Mesendoderm (in vitro differentiated cells): ENCODE measurements around the gene CCL25.
"Not testable (repeated sequence)": the region's sequence is repeated elsewhere in the genome, so short reads cannot be mapped to it uniquely, and the experiment has no call there.

Experiments used
- DNase-seq: peaks from one replicate; pipeline ENCODE4 v3.0.0; 2013
- H2AK5ac ChIP-seq: 2 replicates; pipeline ENCODE4 v1.6.1; 2013; ENCODE audit warnings: low read length, inconsistent platforms
- H2BK120ac ChIP-seq: 2 replicates; pipeline ENCODE4 v1.6.1; 2013; ENCODE audit warnings: low read depth, mild to moderate bottlenecking, low read length, moderate library complexity, mixed read lengths
- H2BK15ac ChIP-seq: replicated peaks from 2 replicates; pipeline ENCODE4 v1.6.1; 2013; ENCODE audit warnings: low read depth, mild to moderate bottlenecking, moderate library complexity
- H2BK5ac ChIP-seq: 2 replicates; pipeline ENCODE4 v1.6.1; 2013; ENCODE audit warnings: low read length, inconsistent platforms
- H3K18ac ChIP-seq: 2 replicates; pipeline ENCODE4 v1.6.1; 2013; ENCODE audit warnings: mild to moderate bottlenecking, low read length, mixed read lengths
- H3K23ac ChIP-seq: one replicate; pipeline ENCODE4 v1.6.1; 2013; ENCODE audit warnings: low read length
- H3K27ac ChIP-seq: 2 replicates; pipeline ENCODE4 v1.5.1; 2013; ENCODE audit warnings: low read depth, mild to moderate bottlenecking, inconsistent platforms, low read length, moderate library complexity
- H3K27me3 ChIP-seq: 2 replicates; pipeline ENCODE4 v1.6.1; 2013; ENCODE audit warnings: low read length, control low read depth, mild to moderate bottlenecking, inconsistent platforms; ENCODE audit not compliant: insufficient read depth, poor library complexity
- H3K36me3 ChIP-seq: 2 replicates; pipeline ENCODE4 v1.6.1; 2013; ENCODE audit warnings: low read length, inconsistent platforms; ENCODE audit not compliant: control insufficient read depth, insufficient read depth
- H3K4ac ChIP-seq: one replicate; pipeline ENCODE4 v1.6.1; 2013; ENCODE audit warnings: low read depth, mild to moderate bottlenecking, low read length, moderate library complexity
- H3K4me1 ChIP-seq: 2 replicates; pipeline ENCODE4 v1.6.1; 2013; ENCODE audit warnings: low read depth, low read length, inconsistent platforms; ENCODE audit not compliant: control insufficient read depth
- H3K4me2 ChIP-seq: 2 replicates; pipeline ENCODE4 v1.6.1; 2013; ENCODE audit warnings: low read length
- H3K4me3 ChIP-seq: 2 replicates; pipeline ENCODE4 v1.5.1; 2013; ENCODE audit warnings: mild to moderate bottlenecking, low read length
- H3K56ac ChIP-seq: one replicate; pipeline ENCODE4 v1.6.1; 2013; ENCODE audit warnings: low read length
- H3K79me1 ChIP-seq: 2 replicates; pipeline ENCODE4 v1.6.1; 2013; ENCODE audit warnings: low read length, inconsistent platforms
- H3K79me2 ChIP-seq: 2 replicates; pipeline ENCODE4 v1.6.1; 2013; ENCODE audit warnings: mild to moderate bottlenecking, low read length; ENCODE audit not compliant: control insufficient read depth, insufficient read depth
- H3K9ac ChIP-seq: 2 replicates; pipeline ENCODE4 v1.6.1; 2013; ENCODE audit warnings: low read length, inconsistent platforms
- H4K5ac ChIP-seq: one replicate; pipeline ENCODE4 v1.6.1; 2013; ENCODE audit warnings: low read length
- H4K8ac ChIP-seq: one replicate; pipeline ENCODE4 v1.6.1; 2013; ENCODE audit warnings: low read depth, mild to moderate bottlenecking, control low read depth, low read length, moderate library complexity
- WGBS: extraction: QIAGEN DNeasy Blood & Tissue Kit; methylation state at CpG from one replicate; pipeline ENCODE4 v1.1.7; 2013; ENCODE audit warnings: low lambda C conversion rate, missing lambda C conversion rate; ENCODE audit not compliant: insufficient coverage; ENCODE audit errors: extremely low coverage; 5-methylcytosine and 5-hydroxymethylcytosine counted together

Gene CCL25

DNA sequence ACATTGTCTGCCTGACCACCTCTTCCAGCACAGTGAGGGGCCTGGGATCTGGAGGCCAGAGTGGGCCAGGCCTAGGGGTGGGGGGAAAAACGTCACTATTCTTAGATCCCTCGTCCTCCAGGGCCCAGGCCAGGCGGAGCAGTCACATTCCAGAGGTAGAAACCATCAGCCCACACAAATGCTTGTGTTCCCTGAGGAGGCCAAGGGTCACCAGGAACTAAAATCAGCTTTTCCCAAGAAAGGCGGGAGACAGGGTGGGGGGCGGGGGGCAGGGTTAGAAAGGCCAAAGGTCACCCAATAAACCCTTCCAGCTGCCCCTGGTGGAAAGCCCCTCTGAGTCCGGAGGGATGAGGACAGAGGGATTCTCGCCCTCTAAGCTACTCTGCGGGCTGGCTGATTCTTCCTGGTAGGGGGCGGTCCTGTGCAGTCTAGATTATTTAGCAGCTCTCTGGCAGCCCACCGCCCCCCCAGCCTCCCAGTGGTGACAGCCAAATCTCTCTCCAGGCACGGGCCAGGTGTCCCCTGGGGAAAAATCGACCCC lies 23.5 kb upstream of the CCL25 start:
- Histone ChIP-seq H4K8ac (no peak overlapping the region), H3K27ac (peak overlapping the region; percentile 25), H3K27me3 (no peaks in the 10 kb centered on the region), H3K79me1 (no peaks in the 10 kb centered on the region), H3K4me2 (no peak overlapping the region), H3K4me3 (no peak overlapping the region), H2BK15ac (no peak overlapping the region), H2BK5ac (no peak overlapping the region), H3K4me1 (peaks cover 2% of the 10 kb centered on the region), H2BK120ac (no peak overlapping the region), H2AK5ac (no peak overlapping the region), H3K79me2 (no peaks in the 10 kb centered on the region), H4K5ac (no peak overlapping the region), H3K36me3 (no peaks in the 10 kb centered on the region), H3K18ac (no peak overlapping the region), H3K23ac (no peak overlapping the region), H3K9ac (no peak overlapping the region), H3K56ac (peak overlapping the region; percentile 27), H3K4ac (no peak overlapping the region)
- no CpG with 5 or more reads among the region's 12 CpGs for WGBS
- DNase-seq, result peak; percentile 79

DNA sequence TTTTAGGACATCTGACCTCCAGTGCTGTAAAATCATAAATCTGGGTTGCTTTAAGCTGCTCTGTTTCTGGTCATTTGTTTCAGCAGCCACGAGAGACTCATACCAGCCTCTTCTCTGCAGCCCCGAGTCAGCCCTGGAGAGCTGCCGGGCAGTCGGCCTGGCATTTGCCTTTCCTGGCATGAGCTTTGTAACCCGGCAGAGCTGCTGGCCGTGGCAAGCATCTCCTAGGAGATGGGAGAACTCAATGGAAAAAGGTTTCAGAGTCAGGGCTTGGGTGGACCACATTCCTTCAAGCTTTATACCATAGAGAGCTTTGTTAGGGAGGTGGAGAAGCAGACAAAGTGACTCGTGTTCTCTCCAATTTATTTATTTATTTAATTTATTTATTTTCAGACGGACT lies 21.6 kb upstream of the CCL25 start:
- Histone ChIP-seq H3K36me3 (no peaks in the 10 kb centered on the region), H3K9ac (no peak overlapping the region), H3K56ac (no peak overlapping the region), H3K27ac (no peak overlapping the region), H3K27me3 (no peaks in the 10 kb centered on the region), H2BK5ac (no peak overlapping the region), H2BK120ac (no peak overlapping the region), H3K4me3 (no peak overlapping the region), H4K5ac (no peak overlapping the region), H3K4ac (no peak overlapping the region), H3K79me1 (no peaks in the 10 kb centered on the region), H4K8ac (no peak overlapping the region), H3K23ac (no peak overlapping the region), H2BK15ac (no peak overlapping the region), H3K18ac (no peak overlapping the region), H3K4me1 (no peaks in the 10 kb centered on the region), H2AK5ac (no peak overlapping the region), H3K79me2 (no peaks in the 10 kb centered on the region), H3K4me2 (no peak overlapping the region)
- no peak for DNase-seq
- no CpG with 5 or more reads among the region's 8 CpGs for WGBS

DNA sequence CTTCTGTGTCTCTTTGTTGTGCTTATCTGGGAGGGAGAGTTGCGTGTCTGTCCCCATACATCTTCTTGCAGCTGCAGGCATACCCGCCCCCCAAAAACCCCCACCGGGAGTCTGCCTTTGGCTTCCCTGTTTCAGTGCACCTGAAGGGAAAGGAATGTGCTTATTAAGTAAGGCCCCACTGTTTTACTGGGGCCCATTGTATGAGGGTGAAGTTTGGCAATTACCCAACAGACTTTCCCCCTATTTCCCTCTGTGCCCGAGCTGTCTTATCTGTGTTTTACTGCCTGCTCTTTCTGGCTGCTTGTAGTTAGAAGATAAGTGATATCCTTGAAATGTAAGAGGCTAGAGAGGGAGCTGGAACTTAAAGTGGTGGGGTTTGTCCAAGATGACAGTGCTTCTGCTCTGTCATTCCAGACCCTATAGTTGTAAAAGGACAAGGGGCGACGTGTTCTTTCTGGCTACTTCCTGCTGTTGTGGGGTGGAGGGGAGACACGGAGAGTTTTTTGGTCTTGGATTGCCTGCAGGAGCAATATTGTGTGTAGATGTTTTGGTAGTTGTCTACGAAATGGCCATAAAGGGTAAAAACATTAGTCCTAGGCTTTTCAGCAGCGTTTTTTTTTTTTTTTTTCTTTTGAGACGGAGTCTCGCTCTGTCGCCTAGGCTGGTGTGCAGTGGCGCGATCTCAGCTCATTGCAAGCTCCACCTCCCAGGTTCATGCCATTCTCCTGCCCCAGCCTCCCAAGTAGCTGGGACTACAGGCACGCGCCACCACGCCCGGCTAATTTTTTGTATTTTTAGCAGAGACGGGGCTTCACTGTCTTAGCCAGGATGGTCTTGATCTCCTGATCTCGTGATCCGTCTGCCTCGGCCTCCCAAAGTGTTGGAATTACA lies 19.0 kb upstream of the CCL25 start:
- peak overlapping the region; percentile 72 for H3K27ac ChIP-seq
- H3K56ac ChIP-seq, result peak overlapping the region; percentile 79
- DNase-seq, result peak; percentile 38

DNA sequence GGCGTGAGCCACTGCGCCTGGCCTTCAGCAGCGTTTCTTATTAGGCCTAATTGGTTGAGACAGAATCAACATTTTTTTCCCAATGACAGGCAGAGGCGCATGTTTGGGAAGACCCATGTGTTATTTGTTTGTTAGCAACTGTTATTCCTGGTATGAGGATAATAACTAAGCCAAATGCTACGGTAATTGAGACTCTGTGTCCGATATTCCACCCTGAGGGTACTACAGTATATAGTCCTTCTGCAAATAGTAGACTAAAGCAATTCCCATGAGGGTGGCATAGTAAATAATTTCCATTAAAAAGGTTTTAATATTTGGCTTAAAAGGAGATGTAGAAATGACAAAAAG lies 18.4 kb upstream of the CCL25 start:
- H3K18ac ChIP-seq, result no peak overlapping the region
- no CpG with 5 or more reads among the region's 6 CpGs for WGBS
- no peak overlapping the region for H3K27ac ChIP-seq

More for the DNA sequence above, 19.0 kb upstream of the CCL25 start:
- H2BK5ac ChIP-seq, H3K36me3 ChIP-seq, H3K23ac ChIP-seq, H3K79me2 ChIP-seq, H3K18ac ChIP-seq, H3K9ac ChIP-seq, H3K4me3 ChIP-seq, H2BK120ac ChIP-seq, H2BK15ac ChIP-seq, H2AK5ac ChIP-seq, H3K4me1 ChIP-seq, H4K8ac ChIP-seq, H3K27me3 ChIP-seq, H3K4ac ChIP-seq, H3K79me1 ChIP-seq, H4K5ac ChIP-seq, H3K4me2 ChIP-seq: not testable (repeated sequence)
- no CpG with 5 or more reads among the region's 22 CpGs for WGBS

DNA sequence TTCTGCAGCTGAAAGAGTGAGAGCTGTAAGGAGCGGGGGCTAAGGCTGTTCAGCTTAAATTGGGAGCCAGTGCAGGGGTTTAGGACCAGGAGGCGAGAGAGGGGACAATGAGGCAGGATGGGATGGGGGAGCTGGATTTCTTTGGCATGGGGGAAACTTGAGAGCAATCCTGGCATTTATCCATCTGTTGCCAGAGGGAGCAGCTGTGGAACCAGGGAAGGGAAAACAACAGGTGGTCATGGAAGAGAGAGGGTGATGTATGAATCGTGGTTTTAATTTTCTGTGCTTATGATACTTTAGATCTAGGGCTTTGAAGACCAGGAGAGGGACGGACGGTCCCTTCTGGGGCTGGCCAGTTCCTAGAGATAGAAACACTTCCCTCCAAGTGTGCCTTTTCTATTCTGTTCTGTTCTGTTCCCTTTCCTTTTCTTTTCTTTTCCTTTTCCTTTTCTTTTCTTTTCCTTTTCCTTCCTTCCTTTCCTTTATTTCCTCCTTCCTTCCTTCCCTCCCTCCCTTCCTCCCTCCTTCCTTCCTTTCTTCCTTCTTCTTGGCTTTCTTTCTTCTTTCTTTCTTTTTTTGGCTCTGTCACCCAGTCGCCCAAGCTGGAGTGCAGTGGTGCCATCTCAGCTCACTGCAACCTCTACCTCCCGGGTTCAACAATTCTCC lies 16.0 kb upstream of the CCL25 start:
- Histone ChIP-seq H2BK5ac (no peak overlapping the region), H3K79me1 (no peaks in the 10 kb centered on the region), H3K27me3 (no peaks in the 10 kb centered on the region), H2BK120ac (no peak overlapping the region), H3K4ac (no peak overlapping the region), H4K8ac (no peak overlapping the region), H3K9ac (no peak overlapping the region), H3K23ac (no peak overlapping the region), H4K5ac (no peak overlapping the region), H3K4me2 (no peak overlapping the region), H2AK5ac (no peak overlapping the region), H2BK15ac (no peak overlapping the region), H3K18ac (no peak overlapping the region), H3K4me1 (no peaks in the 10 kb centered on the region), H3K79me2 (no peaks in the 10 kb centered on the region), H3K4me3 (no peak overlapping the region), H3K36me3 (no peaks in the 10 kb centered on the region), H3K56ac (no peak overlapping the region), H3K27ac (no peak overlapping the region)
- no CpG with 5 or more reads among the region's 7 CpGs for WGBS
- no peak for DNase-seq

More for the DNA sequence above, 18.4 kb upstream of the CCL25 start:
- Histone ChIP-seq H4K8ac (no peak overlapping the region), H3K79me2 (no peaks in the 10 kb centered on the region), H2BK5ac (no peak overlapping the region), H3K23ac (no peak overlapping the region), H2BK120ac (no peak overlapping the region), H4K5ac (no peak overlapping the region), H3K56ac (peak overlapping the region; percentile 42), H3K4ac (no peak overlapping the region), H2AK5ac (no peak overlapping the region), H3K27me3 (no peaks in the 10 kb centered on the region), H3K79me1 (no peaks in the 10 kb centered on the region), H2BK15ac (no peak overlapping the region), H3K36me3 (no peaks in the 10 kb centered on the region), H3K9ac (no peak overlapping the region), H3K4me2 (no peak overlapping the region), H3K4me1 (no peaks in the 10 kb centered on the region), H3K4me3 (no peak overlapping the region)
- no peak for DNase-seq
